ENCODE measurements around the gene EGFL7. TPM values are rescaled to one million over a fixed set of nuclear protein-coding genes. Genes with fewer than 3 reads are reported as not detected.

EGFL7 gene
- total RNA-seq, 1 experiment from 2014 or later = 54.6 TPM

GRCh38 chr9:136683755-136684154, 21.0 kb downstream of the EGFL7 start (continued):
- TF ChIP-seq CTCF (IDR thresholded peaks at IDR 0.05) (no peak), PRDM15 (CRISPR knock-in tag; IDR thresholded peaks at IDR 0.05) (no peak), STAT6 (CRISPR knock-in tag; conservative IDR thresholded peaks at IDR 0.05; ENCODE audit: low read depth) (no peak), NR1H2 (CRISPR knock-in tag; IDR thresholded peaks at IDR 0.05) (no peak), CDX4 (CRISPR knock-in tag; IDR thresholded peaks at IDR 0.05; ENCODE audit: borderline replicate concordance) (no peak), RORB (CRISPR knock-in tag; IDR thresholded peaks at IDR 0.05) (no peak), ZNF396 (CRISPR knock-in tag; IDR thresholded peaks at IDR 0.05; ENCODE audit: borderline replicate concordance) (no peak), ZNF219 (CRISPR knock-in tag; IDR thresholded peaks at IDR 0.05; ENCODE audit: borderline replicate concordance) (no peak)
- TF ChIP-seq, protein P1, sequence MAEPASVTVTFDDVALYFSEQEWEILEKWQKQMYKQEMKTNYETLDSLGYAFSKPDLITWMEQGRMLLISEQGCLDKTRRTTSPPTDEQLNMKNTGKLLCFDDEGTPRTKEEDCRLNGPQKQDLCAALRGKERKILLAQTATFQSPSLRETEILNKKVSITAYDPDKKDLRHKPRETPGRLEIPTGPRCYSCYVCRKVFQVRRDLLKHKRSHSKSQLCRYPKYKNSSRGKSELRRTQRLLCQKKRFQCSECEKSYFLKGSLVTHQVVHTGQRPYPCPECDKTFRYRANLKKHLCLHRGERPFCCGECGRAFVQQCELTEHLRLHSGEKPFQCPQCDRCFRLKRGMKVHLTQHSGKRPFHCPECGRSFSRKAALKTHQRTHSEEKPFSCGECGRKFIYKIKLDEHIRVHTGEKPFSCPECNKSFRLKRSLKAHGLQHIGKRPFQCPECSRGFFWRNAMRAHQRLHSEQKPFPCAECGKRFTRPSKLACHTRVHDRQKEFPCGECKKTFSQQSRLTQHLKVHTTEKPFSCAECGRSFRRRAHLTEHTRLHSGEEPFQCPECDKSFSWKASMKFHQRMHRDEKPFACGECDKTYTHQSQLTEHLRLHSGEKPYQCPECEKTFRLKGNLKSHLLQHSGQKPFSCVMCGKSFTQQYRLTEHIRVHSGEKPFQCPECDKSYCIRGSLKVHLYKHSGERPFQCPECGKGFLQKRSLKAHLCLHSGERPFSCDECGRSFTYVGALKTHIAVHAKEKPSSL (CRISPR knock-in tag; conservative IDR thresholded peaks at IDR 0.05) = no peak
- TF ChIP-seq, protein P2, sequence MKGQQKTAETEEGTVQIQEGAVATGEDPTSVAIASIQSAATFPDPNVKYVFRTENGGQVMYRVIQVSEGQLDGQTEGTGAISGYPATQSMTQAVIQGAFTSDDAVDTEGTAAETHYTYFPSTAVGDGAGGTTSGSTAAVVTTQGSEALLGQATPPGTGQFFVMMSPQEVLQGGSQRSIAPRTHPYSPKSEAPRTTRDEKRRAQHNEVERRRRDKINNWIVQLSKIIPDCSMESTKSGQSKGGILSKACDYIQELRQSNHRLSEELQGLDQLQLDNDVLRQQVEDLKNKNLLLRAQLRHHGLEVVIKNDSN (CRISPR knock-in tag; IDR thresholded peaks at IDR 0.05) = no peak

DNA sequence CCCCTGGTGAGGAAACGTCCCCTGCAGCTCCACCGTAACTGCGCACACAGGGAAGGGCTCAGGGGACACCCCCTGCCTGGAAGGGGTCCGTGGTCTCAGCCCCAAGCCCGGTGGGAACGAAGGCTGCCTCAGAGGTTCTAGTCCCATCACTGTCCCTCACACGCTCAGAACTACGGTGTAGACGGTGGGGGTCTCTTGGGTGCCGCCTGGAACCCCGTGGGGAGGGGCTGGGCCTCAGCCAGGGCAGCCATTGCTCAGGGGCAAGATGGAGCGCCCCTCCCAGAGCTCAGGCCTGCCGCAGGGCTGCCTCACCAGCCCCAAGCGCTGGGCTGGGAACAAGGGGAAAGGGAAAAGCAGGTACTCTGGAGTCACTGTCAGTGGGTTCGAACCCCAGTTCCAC, 21.6 kb downstream of the EGFL7 start:
- peaks cover 11% of the 10 kb centered on the region for H3K4me1 Mint-ChIP-seq
- no peak overlapping the region for H3K4me3 Mint-ChIP-seq
- ChIA-PET POLR2A (no interaction called here), CTCF (interaction anchor here (1.6 to 9.6 kb wide), 3 partner anchors 9 to 19 kb away, joined by 3 to 103 read pairs (median 7); no protein-coding TSS in a partner anchor)
- H3K36me3 Mint-ChIP-seq = no peaks in the 10 kb centered on the region
- no peak overlapping the region for H3K27ac Mint-ChIP-seq
- H3K9me3 Mint-ChIP-seq = no peaks in the 10 kb centered on the region
- DNase-seq (ENCODE audit: low spot score) (no peak), ATAC-seq (no peak)
- no peaks in the 10 kb centered on the region; the same call in 1 of the 2 replicates for H3K27me3 Mint-ChIP-seq (ENCODE audit: low read depth)
- TF ChIP-seq KAT7 (CRISPR knock-in tag; IDR thresholded peaks at IDR 0.05; ENCODE audit: borderline replicate concordance) (no peak), TP53 (CRISPR knock-in tag; IDR thresholded peaks at IDR 0.05) (no peak), PRDM15 (CRISPR knock-in tag; IDR thresholded peaks at IDR 0.05) (no peak), ZNF232 (CRISPR knock-in tag; IDR thresholded peaks at IDR 0.05) (no peak), SMAD3 (CRISPR knock-in tag; IDR thresholded peaks at IDR 0.05; ENCODE audit: borderline replicate concordance) (no peak), NR3C1 (CRISPR knock-in tag; conservative IDR thresholded peaks at IDR 0.05; ENCODE audit: low read depth) (no peak), ZSCAN18 (CRISPR knock-in tag; IDR thresholded peaks at IDR 0.05) (no peak), PREB (CRISPR knock-in tag; IDR thresholded peaks at IDR 0.05; ENCODE audit: borderline replicate concordance) (no peak)
